Pancreas (tissue), 10 donors: ENCODE results near the gene COASY. TPM values are rescaled to one million over a fixed set of nuclear protein-coding genes. Genes with fewer than 3 reads are reported as not detected.

Experiments
- ATAC-seq, 4 donors: fragments of 200-7000 bp; cut with Tn5 transposase; one replicate each; pipeline versions ENCODE4 v1.8.0 to v1.9.1; 2020; ENCODE audit warnings: mild to moderate bottlenecking in 4 of 4, moderate library complexity in 4 of 4
- DNase-seq, 6 donors: peaks; one replicate each; pipeline ENCODE4 v3.0.0-alpha.2; 2020
- FAIRE-seq: peaks from 2 replicates; lab custom pipeline; 2012; peaks lifted over from hg19 to GRCh38; lab: Jason Lieb, UNC
- H3K27ac ChIP-seq, 4 donors: fragments of 200-600 bp; sonication (generic); 1 replicate in 3 of 4; 2 replicates in 1 of 4; pipeline versions ENCODE4 v1.5.0 to v1.8.0; 2020
- H3K27me3 ChIP-seq, 4 donors: fragments of 200-600 bp; one replicate each; pipeline ENCODE4 v1.8.0; 2021
- H3K36me3 ChIP-seq, 3 donors: fragments of 200-600 bp; sonication (generic) in 1 of 3; one replicate each; pipeline versions ENCODE4 v1.5.0 to v1.8.0; 2020 to 2021
- H3K4me1 ChIP-seq, 3 donors: fragments of 200-600 bp; one replicate each; pipeline ENCODE4 v1.8.0; 2021
- H3K4me3 ChIP-seq, 4 donors: fragments of 200-600 bp; sonication (generic) in 2 of 4; one replicate each; pipeline versions ENCODE4 v1.5.0 to v1.8.0; 2020 to 2021
- H3K9me3 ChIP-seq, 4 donors: fragments of 200-600 bp; one replicate each; pipeline ENCODE4 v1.8.0; 2021
- WGBS, 2 donors: extraction: QIAGEN DNeasy Blood & Tissue Kit; methylation state at CpG; one replicate each; pipeline ENCODE4 v1.1.7; 2013; 5-methylcytosine and 5-hydroxymethylcytosine counted together
- intact Hi-C, 3 donors: fragments of 100-400 bp; cut with DNase I; formaldehyde crosslinking; loops; one replicate each; pipeline versions ENCODE4 v1.11.1 to v1.14.2; 2022
- polyA plus RNA-seq, 2 donors: library from polyadenylated mRNA; stranded (reverse); fragments of 200-250 nt; gene quantifications; one replicate each; pipeline ENCODE4 v1.2.3, GENCODE V29; 2013
- total RNA-seq, 6 donors: library from RNA; stranded (reverse); fragmentation: NEBNext Ultra II Directional in 4 of 6; extraction: Animal tissue kit (Norgen Biotek cat#: 25700) in 4 of 6; gene quantifications; one replicate each; pipeline versions ENCODE4 v1.2.1 to v1.2.4, GENCODE V29; 2021 to 2023
- TF ChIP-seq, protein P1 (sequence below), 4 donors: fragments of 200-600 bp; sonication (generic) in 3 of 4; IDR thresholded peaks; one replicate each; pipeline versions ENCODE4 v1.5.0 to v1.8.0; 2021; ENCODE audit warnings: antibody characterized with exemption in 4 of 4
- donor health status: healthy with polysubstance abuse.
- donor health status: DM: no; HTN: no; CAD: no; lungs with moderate emphysema.
- donor health status: DM: no; HTN: no; CAD: no.
- donor health status: control.
- donor health status: control.
- donor health status: Bipolar disorder and iron deficiency.
- donor health status: DM: yes; HTN: yes; CAD: no.
- donor health status: DM: no; HTN: no; CAD: no.
- donor health status: DM: no; HTN: no; CAD: no.
- donor health status: DM: yes; HTN: yes; CAD: no.

The COASY gene
- total and polyA plus RNA-seq, 8 donors = 32.3 to 152 (median 56.0) TPM

- intact Hi-C loops = no loop called here
- Histone ChIP-seq H3K27ac (peak overlapping the region in 3 of 4 donors; percentile 20 to 74 (median 64)), H3K4me1 (peaks cover 0 to 15% (median 6%) of the 10 kb centered on the region in 3 donors), H3K36me3 (peaks cover 3 to 30% (median 19%) of the 10 kb centered on the region in 3 donors), H3K27me3 (no peaks in the 10 kb centered on the region), H3K4me3 (peak overlapping the region; percentile 31 to 62 (median 44)), H3K9me3 (no peaks in the 10 kb centered on the region)
- ATAC-seq (peak in 2 of 4 donors; percentile 4 to 5), FAIRE-seq (no peak), DNase-seq (no peak)
- TF ChIP-seq, protein P1, sequence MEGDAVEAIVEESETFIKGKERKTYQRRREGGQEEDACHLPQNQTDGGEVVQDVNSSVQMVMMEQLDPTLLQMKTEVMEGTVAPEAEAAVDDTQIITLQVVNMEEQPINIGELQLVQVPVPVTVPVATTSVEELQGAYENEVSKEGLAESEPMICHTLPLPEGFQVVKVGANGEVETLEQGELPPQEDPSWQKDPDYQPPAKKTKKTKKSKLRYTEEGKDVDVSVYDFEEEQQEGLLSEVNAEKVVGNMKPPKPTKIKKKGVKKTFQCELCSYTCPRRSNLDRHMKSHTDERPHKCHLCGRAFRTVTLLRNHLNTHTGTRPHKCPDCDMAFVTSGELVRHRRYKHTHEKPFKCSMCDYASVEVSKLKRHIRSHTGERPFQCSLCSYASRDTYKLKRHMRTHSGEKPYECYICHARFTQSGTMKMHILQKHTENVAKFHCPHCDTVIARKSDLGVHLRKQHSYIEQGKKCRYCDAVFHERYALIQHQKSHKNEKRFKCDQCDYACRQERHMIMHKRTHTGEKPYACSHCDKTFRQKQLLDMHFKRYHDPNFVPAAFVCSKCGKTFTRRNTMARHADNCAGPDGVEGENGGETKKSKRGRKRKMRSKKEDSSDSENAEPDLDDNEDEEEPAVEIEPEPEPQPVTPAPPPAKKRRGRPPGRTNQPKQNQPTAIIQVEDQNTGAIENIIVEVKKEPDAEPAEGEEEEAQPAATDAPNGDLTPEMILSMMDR (IDR thresholded peaks at IDR 0.05) = no peak
- 6 to 9% methylated on average over 17 to 18 of the region's 18 CpGs for WGBS, 2 donors
Measured at GRCh38 chr17:42577140-42577531, 15.2 kb downstream of the COASY start.

DNA sequence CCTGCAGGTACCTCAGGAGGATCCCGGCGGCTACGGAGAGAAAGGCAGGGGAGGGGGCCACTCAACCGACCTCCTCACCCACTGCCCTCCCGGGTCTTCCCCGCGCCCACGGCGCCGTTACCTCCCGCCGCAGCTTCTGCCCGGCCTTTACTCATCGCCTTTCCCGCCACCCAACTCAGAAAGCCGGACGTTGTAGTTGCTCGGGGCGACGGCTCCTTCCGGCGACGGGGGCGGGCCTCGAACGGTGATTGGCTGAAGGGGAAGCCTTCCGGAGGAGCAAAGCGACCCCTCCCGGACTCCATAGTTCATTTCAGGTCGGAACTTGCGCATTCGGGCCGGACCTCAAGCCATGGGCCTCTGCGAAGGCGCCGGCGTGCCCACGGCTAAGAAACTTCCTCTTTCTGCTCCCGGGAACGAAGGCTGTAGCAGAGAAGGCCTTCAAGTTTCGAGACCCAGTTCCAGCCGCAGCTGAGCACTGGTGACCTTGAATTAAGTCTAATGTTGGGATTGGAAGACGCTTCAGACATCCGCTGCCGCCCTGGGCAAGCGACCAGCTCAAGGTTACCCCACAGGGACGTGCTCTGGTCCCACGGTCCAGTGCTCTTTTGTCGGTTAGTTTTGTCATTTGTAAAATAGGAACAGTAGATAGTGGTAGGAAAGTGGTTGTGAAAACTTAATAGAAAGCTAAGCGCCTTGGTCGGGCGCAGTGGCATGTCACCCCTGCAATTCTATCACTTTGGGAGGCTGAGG lies 15.8 kb downstream of the COASY start, which contains the start of gene PSMC3IP:
PSMC3IP (minus strand) TSS at position 198 of the 750 bp plus-strand sequence; CDS start at position 155, 43 bp downstream.
- WGBS, 2 donors = 0% methylated on average over 52 of the region's 52 CpGs
- Histone ChIP-seq H3K4me3 (peak within 1 kb of the TSS; percentile 31 to 62 (median 44)), H3K36me3 (peaks cover 3 to 30% (median 15%) of the 10 kb centered on the region in 3 donors), H3K27ac (peak within 1 kb of the TSS; percentile 64 to 84 (median 74)), H3K9me3 (no peaks in the 10 kb centered on the region), H3K4me1 (peaks cover 0 to 10% (median 5%) of the 10 kb centered on the region in 3 donors), H3K27me3 (no peaks in the 10 kb centered on the region)
- DNase-seq (peak; percentile 92 to 97 (median 94)), ATAC-seq (peak; percentile 94 to 98 (median 96)), FAIRE-seq (no peak)
- TF ChIP-seq, protein P1 (IDR thresholded peaks at IDR 0.05) = no peak
- intact Hi-C loops = no loop called here

DNA sequence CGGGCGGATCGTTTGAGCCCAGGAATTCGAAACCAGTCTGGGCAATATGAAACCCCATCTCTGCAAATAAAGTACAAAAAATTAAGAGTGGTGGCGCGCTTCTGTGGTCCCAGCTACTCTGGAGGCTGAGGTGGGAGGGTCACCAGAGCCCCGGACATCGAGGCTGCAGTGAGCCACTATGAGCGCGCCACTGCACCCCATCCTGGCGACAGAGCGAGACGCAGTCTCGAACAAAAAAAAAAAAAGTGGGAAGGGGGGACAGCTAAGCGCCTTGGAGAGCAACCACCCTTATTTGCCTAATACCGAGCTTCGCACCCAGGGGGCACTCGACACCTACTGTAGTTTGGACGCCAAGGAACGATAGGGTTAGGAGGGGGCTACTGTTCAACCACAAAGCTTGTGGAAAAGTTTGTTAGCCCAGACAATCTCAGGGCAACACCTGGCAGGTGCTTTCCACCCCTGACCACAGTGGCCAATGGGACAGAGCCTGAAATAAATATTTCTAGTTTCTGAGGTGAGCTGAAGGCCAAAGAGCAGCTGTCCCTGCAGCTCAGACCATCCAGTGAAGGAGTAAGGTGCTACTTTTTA lies 16.4 kb downstream of the COASY start:
- TF ChIP-seq, protein P1 (IDR thresholded peaks at IDR 0.05) = peak; percentile 28 to 65 (median 50)
- 0 to 1% methylated on average over 20 of the region's 20 CpGs for WGBS, 2 donors
- Histone ChIP-seq H3K36me3 (peaks cover 3 to 30% (median 12%) of the 10 kb centered on the region in 3 donors), H3K4me1 (peaks cover 0 to 10% (median 5%) of the 10 kb centered on the region in 3 donors), H3K27me3 (no peaks in the 10 kb centered on the region), H3K4me3 (peak overlapping the region; percentile 31 to 62 (median 44)), H3K9me3 (no peaks in the 10 kb centered on the region), H3K27ac (peak overlapping the region; percentile 64 to 84 (median 74))
- FAIRE-seq (no peak), ATAC-seq (peak; percentile 77 to 89 (median 83)), DNase-seq (peak; percentile 65 to 80 (median 73))
- intact Hi-C loops = no loop called here

DNA sequence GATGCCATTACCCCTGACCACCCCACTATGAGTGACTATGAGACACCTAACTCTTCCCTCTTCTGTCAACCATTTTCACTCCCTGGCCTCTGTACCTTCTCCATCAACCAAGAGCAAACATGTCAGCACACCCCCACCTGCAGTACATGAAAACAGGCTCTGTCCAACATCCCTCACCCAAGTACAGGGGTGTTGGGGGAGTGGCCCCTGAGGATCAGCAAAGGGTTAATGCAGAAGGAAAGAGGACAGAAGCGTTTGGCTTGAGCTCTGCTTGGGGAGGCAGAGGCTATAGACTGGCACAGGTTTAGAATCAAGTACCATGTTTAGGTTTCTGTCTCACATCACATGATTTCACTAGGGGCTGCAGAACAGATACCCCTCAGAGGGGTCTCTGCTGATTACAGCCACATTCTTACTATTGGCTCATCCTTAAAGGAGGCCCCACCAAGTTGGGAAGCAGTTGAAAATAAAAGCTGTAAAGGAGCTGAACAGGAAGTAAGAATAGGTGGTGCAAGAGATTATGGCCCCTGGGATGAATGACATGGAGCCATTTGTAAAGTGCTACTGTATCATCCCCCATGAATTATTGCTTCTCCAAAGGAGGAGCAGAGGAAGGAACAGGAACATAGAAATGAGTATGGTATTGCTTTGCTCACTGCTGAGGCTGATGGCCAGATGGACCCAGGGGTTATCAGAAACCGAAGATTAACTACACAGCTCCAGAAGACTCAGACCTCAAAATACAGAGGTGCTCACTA lies 18.0 kb downstream of the COASY start:
- intact Hi-C loops = no loop called here
- H3K36me3 ChIP-seq = peaks cover 0 to 41% (median 18%) of the 10 kb centered on the region in 3 donors
- no peak overlapping the region for H3K4me3 ChIP-seq
- peaks cover 0 to 10% (median 5%) of the 10 kb centered on the region in 3 donors for H3K4me1 ChIP-seq
- no peaks in the 10 kb centered on the region for H3K27me3 ChIP-seq
- DNase-seq (peak in 1 of 6 donors; percentile 9), FAIRE-seq (no peak), ATAC-seq (no peak)
- H3K9me3 ChIP-seq = no peaks in the 10 kb centered on the region
- WGBS, 2 donors = 42 to 50% methylated on average over 2 of the region's 2 CpGs
- TF ChIP-seq, protein P1 (IDR thresholded peaks at IDR 0.05) = no peak
- no peak overlapping the region for H3K27ac ChIP-seq
